Measurements from ENCODE around the gene PDZD2. TPM values are rescaled to one million over a fixed set of nuclear protein-coding genes. Genes with fewer than 3 reads are reported as not detected.

The PDZD2 gene
- total RNA-seq, 1 donor from 2014 or later = 21.5 TPM

DNA sequence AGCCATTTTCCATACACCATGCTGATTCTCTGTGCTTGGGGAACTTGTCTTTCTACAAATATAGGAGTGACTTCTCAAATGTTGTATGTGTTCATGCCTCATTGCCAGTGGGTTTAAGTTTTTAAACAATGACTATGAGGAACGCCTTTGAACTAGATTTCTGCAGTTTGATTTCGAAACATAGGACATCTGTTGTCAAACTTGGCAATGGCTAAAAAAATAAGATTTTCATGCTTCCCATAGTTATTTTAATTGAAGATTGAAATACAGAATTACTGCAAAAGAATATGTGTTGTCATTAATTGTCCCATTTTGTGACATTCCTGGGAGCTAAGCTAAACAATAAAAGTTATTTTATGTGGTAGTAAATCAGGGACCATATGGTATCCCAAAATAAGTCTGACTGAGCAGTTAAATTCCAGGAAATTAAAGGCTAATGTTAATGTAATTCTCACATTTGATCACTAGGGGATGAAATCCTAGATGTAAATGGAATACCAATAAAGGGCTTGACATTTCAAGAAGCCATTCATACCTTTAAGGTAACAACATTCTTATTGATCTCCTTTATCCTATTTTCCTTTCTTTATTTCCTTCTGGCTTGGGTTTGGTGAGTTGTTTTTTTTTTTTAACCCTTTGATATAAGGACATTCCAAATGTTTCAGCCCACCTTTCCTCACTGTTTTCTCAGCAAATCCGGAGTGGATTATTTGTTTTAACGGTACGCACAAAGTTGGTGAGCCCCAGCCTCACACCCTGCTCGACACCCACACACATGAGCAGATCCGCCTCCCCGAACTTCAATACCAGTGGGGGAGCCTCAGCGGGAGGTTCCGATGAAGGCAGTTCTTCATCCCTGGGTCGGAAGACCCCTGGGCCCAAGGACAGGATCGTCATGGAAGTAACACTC lies 418.5 kb downstream of the PDZD2 start:
- H3K36me3 Mint-ChIP-seq = peaks cover 38% of the 10 kb centered on the region
- H3K4me1 Mint-ChIP-seq = peaks cover 10% of the 10 kb centered on the region
- no peak overlapping the region for H3K27ac Mint-ChIP-seq
- peaks cover 8% of the 10 kb centered on the region for H3K9me3 Mint-ChIP-seq
- no peaks in the 10 kb centered on the region for H3K27me3 Mint-ChIP-seq (ENCODE audit: low read depth)
- DNase-seq (ENCODE audit: low spot score in 2 of 2, unreplicated experiment in 2 of 2) = no peak
- TF ChIP-seq, protein P1, sequence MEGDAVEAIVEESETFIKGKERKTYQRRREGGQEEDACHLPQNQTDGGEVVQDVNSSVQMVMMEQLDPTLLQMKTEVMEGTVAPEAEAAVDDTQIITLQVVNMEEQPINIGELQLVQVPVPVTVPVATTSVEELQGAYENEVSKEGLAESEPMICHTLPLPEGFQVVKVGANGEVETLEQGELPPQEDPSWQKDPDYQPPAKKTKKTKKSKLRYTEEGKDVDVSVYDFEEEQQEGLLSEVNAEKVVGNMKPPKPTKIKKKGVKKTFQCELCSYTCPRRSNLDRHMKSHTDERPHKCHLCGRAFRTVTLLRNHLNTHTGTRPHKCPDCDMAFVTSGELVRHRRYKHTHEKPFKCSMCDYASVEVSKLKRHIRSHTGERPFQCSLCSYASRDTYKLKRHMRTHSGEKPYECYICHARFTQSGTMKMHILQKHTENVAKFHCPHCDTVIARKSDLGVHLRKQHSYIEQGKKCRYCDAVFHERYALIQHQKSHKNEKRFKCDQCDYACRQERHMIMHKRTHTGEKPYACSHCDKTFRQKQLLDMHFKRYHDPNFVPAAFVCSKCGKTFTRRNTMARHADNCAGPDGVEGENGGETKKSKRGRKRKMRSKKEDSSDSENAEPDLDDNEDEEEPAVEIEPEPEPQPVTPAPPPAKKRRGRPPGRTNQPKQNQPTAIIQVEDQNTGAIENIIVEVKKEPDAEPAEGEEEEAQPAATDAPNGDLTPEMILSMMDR (IDR thresholded peaks at IDR 0.05; ENCODE audit: unreplicated experiment) = peak; percentile 65
- H3K4me3 Mint-ChIP-seq = no peak overlapping the region

DNA sequence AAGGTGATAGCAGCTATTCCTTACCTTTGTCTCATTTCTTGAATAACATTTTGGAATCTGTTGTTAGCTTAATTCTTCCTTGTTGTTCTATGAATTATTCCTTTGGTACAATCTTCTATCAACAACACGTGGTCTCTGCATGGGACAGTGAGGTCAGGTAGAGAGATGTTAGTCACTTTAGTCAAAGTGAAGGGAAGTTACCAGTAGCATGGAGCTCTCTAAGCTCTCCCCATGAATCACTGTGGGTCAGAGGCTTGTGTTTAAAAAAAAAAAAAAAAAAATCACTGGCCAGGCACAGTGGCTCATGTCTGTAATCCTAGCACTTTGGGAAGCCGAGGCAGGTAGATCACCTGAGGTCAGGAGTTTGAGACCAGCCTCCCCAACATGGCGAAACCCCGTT lies 419.2 kb downstream of the PDZD2 start:
- TF ChIP-seq, protein P1 (IDR thresholded peaks at IDR 0.05; ENCODE audit: unreplicated experiment) = no peak
- Mint-ChIP-seq H3K27ac (no peak overlapping the region), H3K4me1 (peaks cover 10% of the 10 kb centered on the region), H3K27me3 (ENCODE audit: low read depth) (no peaks in the 10 kb centered on the region), H3K9me3 (peaks cover 8% of the 10 kb centered on the region), H3K4me3 (no peak overlapping the region), H3K36me3 (peaks cover 35% of the 10 kb centered on the region)
- no peak for DNase-seq (ENCODE audit: low spot score in 2 of 2, unreplicated experiment in 2 of 2)

- Mint-ChIP-seq H3K36me3 (peaks cover 34% of the 10 kb centered on the region), H3K4me1 (peaks cover 10% of the 10 kb centered on the region), H3K27ac (no peak overlapping the region), H3K27me3 (ENCODE audit: low read depth) (no peaks in the 10 kb centered on the region), H3K4me3 (no peak overlapping the region), H3K9me3 (peaks cover 8% of the 10 kb centered on the region)
- TF ChIP-seq, protein P1 (IDR thresholded peaks at IDR 0.05; ENCODE audit: unreplicated experiment) = no peak
- DNase-seq (ENCODE audit: low spot score in 2 of 2, unreplicated experiment in 2 of 2) = no peak
Observed at GRCh38 chr5:32058997-32059396, 420.1 kb downstream of the PDZD2 start.

DNA sequence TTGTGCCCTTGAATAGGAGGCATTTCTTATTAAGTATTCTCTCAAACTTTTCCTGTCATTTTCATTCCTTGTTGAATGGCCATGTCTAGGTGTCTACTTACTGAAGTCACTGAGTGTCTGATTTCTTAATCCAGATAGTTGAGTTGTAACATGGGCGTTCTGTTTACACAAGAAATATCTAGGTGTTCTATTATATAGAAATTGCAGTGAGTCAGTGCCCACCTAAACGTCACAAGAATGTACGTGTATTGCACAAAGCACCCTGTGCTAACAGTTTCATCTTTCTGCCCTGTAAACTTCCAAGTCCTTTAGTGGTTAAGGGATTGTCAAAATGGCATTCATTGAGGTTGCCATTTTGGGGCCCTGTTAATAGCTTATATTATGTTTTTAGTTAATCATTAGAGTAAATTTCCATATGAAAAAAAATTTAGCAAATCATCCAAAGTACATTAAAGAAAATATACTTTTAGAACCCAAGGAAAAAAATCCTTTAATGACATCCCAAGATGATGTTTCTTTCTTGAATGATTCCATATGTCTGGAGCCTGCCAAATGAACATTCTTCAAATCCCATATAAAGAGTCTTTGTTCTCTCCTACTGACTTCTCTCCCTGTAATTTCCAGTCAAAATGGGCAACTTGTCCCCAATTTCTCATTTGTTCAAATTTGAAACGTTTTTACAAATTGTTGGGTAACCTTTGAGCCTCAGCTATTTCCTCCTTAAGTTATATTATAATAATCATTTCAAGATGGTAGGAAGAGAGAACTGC lies 421.0 kb downstream of the PDZD2 start:
- Mint-ChIP-seq H3K4me3 (no peak overlapping the region), H3K27me3 (ENCODE audit: low read depth) (no peaks in the 10 kb centered on the region), H3K4me1 (peaks cover 10% of the 10 kb centered on the region), H3K36me3 (peaks cover 34% of the 10 kb centered on the region), H3K9me3 (peaks cover 8% of the 10 kb centered on the region), H3K27ac (no peak overlapping the region)
- TF ChIP-seq, protein P1 (IDR thresholded peaks at IDR 0.05; ENCODE audit: unreplicated experiment) = no peak
- no peak for DNase-seq (ENCODE audit: low spot score in 2 of 2, unreplicated experiment in 2 of 2)

GRCh38 chr5:32061236-32061635 lies 422.3 kb downstream of the PDZD2 start:
- H3K9me3 Mint-ChIP-seq = peaks cover 8% of the 10 kb centered on the region
- DNase-seq (ENCODE audit: low spot score in 2 of 2, unreplicated experiment in 2 of 2) = no peak
- no peaks in the 10 kb centered on the region for H3K27me3 Mint-ChIP-seq (ENCODE audit: low read depth)
- TF ChIP-seq, protein P1 (IDR thresholded peaks at IDR 0.05; ENCODE audit: unreplicated experiment) = no peak
- H3K4me1 Mint-ChIP-seq = peaks cover 3% of the 10 kb centered on the region
- H3K27ac Mint-ChIP-seq = no peak overlapping the region
- H3K36me3 Mint-ChIP-seq = peaks cover 35% of the 10 kb centered on the region
- no peak overlapping the region for H3K4me3 Mint-ChIP-seq

All from mesothelial cell of epicardium (in vitro differentiated cells).